RWPE1 (cell line): Measurements from ENCODE around the gene SLC12A7.
A peak's percentile ranks its signal among the peaks of the same experiment; 100 is the strongest.

ENCODE experiments used
- CTCF ChIA-PET: fragments of 350-600 bp; sonication (Branson Sonifier 250); formaldehyde crosslinking; extraction: SDS; loops from one replicate; lab custom pipeline; 2021; lab: Yijun Ruan, JAX
- POLR2A ChIA-PET: fragments of 400-600 bp; formaldehyde crosslinking; extraction: SDS; loops from one replicate; lab custom pipeline; 2020; ENCODE audit warnings: antibody characterized with exemption; ENCODE audit not compliant: low non-redundant PET; lab: Yijun Ruan, JAX
- DNase-seq: peaks from one replicate; pipeline ENCODE4 v3.0.0; 2012; ENCODE audit warnings: low spot score
- H3K27ac ChIP-seq: fragments of 450-650 bp; 2 replicates; pipeline ENCODE4 v1.5.1; 2017
- CTCF ChIP-seq: fragments of 450-650 bp; conservative IDR thresholded peaks from 2 replicates; pipeline ENCODE4 v1.5.1; 2017; ENCODE audit warnings: low read depth, mild to moderate bottlenecking

SLC12A7 gene

DNA sequence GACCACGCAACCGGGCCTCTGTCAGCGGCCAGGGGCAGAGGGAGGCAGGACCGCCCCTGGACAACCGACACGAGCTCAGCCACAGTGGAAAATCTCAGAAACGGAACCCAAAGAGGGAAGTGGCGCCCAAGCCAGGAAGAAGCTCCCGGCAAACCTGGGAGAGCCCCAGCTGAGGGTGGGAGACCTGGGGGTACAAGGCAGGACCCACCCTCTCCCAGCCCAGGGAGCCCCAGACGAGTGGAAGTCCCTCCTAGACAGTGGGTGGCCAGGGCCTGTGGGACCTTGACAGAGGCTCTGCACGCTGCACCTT lies 3.0 kb downstream of the SLC12A7 start:
- TF ChIP-seq CTCF: no peak
- H3K27ac ChIP-seq: peak overlapping the region; percentile 88
- CTCF ChIA-PET: interaction anchor here (0.8 kb wide), 1 partner anchor 58 kb away, joined by 6 read pairs; no protein-coding TSS in a partner anchor
- POLR2A ChIA-PET: no interaction called here
- DNase-seq: no peak

DNA sequence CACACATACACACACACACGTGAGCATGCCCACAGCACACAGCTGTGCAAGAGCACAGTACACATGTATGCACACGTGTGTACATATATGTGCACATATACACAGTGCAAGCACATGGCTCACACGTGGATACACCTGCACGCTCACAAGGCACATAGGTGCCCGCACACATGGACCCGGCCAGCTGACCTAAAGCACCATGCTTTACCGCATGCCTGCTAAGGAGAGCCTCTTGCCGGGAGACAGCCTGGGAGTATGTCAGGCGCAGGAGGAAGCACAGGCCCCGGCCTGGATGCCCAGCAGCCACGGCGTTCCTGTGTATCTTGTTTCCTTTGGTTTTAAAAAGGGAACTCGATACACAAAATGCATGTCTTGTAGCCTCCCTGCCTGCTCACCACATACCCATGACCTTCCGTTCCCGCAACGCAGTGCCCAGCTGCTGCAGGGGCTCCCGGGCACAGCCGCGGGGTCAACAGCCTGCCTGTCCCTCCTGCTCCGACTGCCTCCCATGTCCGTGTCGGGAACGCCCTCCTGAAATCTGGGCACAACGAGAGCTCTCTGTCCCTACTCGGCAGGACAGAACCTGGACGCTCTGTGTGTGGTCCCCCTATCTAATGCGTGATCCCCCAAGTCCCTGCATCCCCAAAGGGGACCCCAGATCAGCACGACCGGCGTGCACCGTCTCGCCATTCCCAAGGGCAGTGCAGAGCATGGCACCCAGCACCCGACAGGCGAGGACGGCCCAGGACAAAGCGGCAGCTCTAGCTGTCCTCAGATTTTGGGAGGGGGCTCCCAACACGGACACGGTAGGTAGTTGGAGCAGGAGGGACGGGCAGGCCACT lies 3.6 kb downstream of the SLC12A7 start:
- DNase-seq: no peak
- ChIA-PET CTCF (no interaction called here), POLR2A (interaction anchor here (0.5 kb wide), 1 partner anchor 24 kb away, joined by 3 read pairs; no protein-coding TSS in a partner anchor)
- TF ChIP-seq CTCF: no peak
- peak overlapping the region; percentile 88 for H3K27ac ChIP-seq

- no peak for DNase-seq
- no peak for TF ChIP-seq CTCF
- H3K27ac ChIP-seq: peak overlapping the region; percentile 44
- ChIA-PET POLR2A (interaction anchor here (0.5 to 0.6 kb wide), 2 partner anchors 9 to 23 kb away, joined by 3 read pairs; no protein-coding TSS in a partner anchor), CTCF (no interaction called here)
These were observed 4.5 kb downstream of the SLC12A7 start for GRCh38 chr5:1107167-1108022.

- ChIA-PET POLR2A (no interaction called here), CTCF (interaction anchor here (0.5 to 0.9 kb wide), 2 partner anchors 68 to 573 kb away, joined by 3 read pairs; no protein-coding TSS in a partner anchor)
- TF ChIP-seq CTCF: no peak
- no peak for DNase-seq
- peak overlapping the region; percentile 44 for H3K27ac ChIP-seq
These were observed 5.3 kb downstream of the SLC12A7 start for GRCh38 chr5:1106385-1107166.

DNA sequence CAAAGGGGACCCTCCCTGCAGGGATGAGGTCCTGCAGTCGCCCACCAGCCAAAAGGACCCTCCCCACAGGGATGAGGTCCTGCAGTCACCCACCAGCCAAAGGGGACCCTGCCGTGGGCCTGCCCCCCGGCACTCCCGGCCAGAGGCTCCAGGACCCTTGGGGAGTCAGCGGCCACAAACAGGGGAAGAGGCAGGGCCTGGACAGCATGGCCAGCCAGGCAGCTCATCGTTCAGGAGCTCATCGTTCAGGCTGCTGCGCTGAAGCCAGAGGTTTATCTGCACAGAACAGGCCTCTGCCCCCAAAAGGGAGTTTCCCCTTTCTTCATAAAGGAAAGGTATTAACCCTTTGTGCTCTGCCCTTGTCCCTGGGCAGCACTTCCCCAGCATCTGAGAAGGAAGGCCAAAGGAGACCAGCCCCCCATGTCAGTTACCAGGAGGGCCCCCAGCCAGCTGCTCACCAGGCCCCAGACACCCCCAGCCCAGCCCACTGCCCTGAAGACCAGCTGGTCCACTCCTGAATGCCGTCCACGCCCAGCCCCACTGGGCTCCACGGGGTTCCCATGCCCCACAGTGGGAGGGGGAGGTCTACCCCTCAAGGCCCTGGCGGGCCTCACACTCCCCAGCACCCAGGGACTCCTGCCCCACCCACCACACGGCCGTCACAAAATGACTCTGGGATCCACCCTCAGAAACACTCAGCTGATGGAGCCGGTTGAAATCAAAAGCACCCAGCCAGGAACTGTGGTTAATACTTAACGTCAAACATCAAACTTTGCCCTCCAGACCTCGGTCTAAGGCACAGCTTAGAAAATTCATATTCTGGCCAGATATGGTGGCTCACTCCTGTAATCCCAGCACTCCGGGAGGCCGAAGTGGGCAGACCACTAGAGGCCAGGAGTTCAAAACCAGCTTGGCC lies 6.3 kb downstream of the SLC12A7 start:
- POLR2A ChIA-PET: no interaction called here
- H3K27ac ChIP-seq: peak overlapping the region; percentile 44
- CTCF ChIA-PET: interaction anchor here (0.9 kb wide), 1 partner anchor 69 kb away, joined by 3 read pairs; no protein-coding TSS in a partner anchor
- TF ChIP-seq CTCF: no peak
- DNase-seq: no peak
